ENCODE measurements around the gene UBASH3A. TPM values are rescaled to one million over a fixed set of nuclear protein-coding genes. Genes with fewer than 3 reads are reported as not detected.

The UBASH3A gene
- polyA plus RNA-seq, 1 of the 3 experiments (the other 2 are of a cell fraction) = not detected

- Histone ChIP-seq H3K36me3 (replicated peaks in 1 of 2; ENCODE audit: control insufficient read depth in 1 of 2, insufficient read depth in 2 of 2, low read length in 1 of 2) (no peaks in the 10 kb centered on the region), H3K27me3 (ENCODE audit: insufficient read depth) (no peaks in the 10 kb centered on the region; the same call in 1 of the 2 replicates), H3F3A (replicated peaks; ENCODE audit: insufficient read depth) (no peaks in the 10 kb centered on the region), H3K4me3 (ENCODE audit: low read depth in 2 of 2, low read length in 1 of 2) (no peak overlapping the region), H3K9me3 (no peaks in the 10 kb centered on the region), H3K79me2 (ENCODE audit: insufficient read depth) (no peaks in the 10 kb centered on the region), H4K20me1 (ENCODE audit: insufficient read depth) (no peaks in the 10 kb centered on the region), H3K9me2 (no peaks in the 10 kb centered on the region), H3K4me2 (no peak overlapping the region), H2AFZ (ENCODE audit: low read depth) (no peak overlapping the region), H3K27ac (ENCODE audit: low read depth in 2 of 2, low read length in 1 of 2) (no peak overlapping the region), H3K4me1 (ENCODE audit: control insufficient read depth in 1 of 2, insufficient read depth in 2 of 2, low read depth in 1 of 2, low read length in 1 of 2) (peaks cover 0 to 11% of the 10 kb centered on the region in 2 experiments; a peak in 2 of 4 replicates), H3K9ac (no peak overlapping the region)
- CTCF ChIA-PET = no interaction called here
- DNase-seq = no peak
- POLR2A ChIA-PET = no interaction called here
- no peak for TF ChIP-seq RXRA (IDR thresholded peaks at IDR 0.05; ENCODE audit: borderline replicate concordance, low read depth)
- no peak for TF ChIP-seq TAF1 (IDR thresholded peaks at IDR 0.05; ENCODE audit: borderline replicate concordance, low read depth, low read length)
- no peak for TF ChIP-seq TCF12 (IDR thresholded peaks at IDR 0.05)
- no peak for TF ChIP-seq JUND (IDR thresholded peaks at IDR 0.05)
- no peak for TF ChIP-seq MXI1 (IDR thresholded peaks at IDR 0.05; ENCODE audit: low read depth, low read length)
- TF ChIP-seq, protein P1, sequence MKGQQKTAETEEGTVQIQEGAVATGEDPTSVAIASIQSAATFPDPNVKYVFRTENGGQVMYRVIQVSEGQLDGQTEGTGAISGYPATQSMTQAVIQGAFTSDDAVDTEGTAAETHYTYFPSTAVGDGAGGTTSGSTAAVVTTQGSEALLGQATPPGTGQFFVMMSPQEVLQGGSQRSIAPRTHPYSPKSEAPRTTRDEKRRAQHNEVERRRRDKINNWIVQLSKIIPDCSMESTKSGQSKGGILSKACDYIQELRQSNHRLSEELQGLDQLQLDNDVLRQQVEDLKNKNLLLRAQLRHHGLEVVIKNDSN (IDR thresholded peaks at IDR 0.05; ENCODE audit: borderline replicate concordance, low read depth) = no peak
- no peak for TF ChIP-seq YY1 (IDR thresholded peaks at IDR 0.05; ENCODE audit: low read depth)
- TF ChIP-seq CHD2 (IDR thresholded peaks at IDR 0.05; ENCODE audit: low read length, partially characterized antibody) = no peak
- TF ChIP-seq POLR2AphosphoS5 (IDR thresholded peaks at IDR 0.05; ENCODE audit: low read depth, low read length) = no peak
- TF ChIP-seq MAX (IDR thresholded peaks at IDR 0.05; ENCODE audit: low read depth) = no peak
- no peak for TF ChIP-seq EP300 (IDR thresholded peaks at IDR 0.05; ENCODE audit: borderline replicate concordance in 1 of 2, low read depth in 1 of 2, low read length in 1 of 2)
- TF ChIP-seq FOXJ3 (CRISPR knock-in tag; IDR thresholded peaks at IDR 0.05) = no peak
- TF ChIP-seq PBX3 (IDR thresholded peaks at IDR 0.05) = no peak
- no peak for TF ChIP-seq RCOR1 (IDR thresholded peaks at IDR 0.05; ENCODE audit: low read length)
- TF ChIP-seq, protein P2, sequence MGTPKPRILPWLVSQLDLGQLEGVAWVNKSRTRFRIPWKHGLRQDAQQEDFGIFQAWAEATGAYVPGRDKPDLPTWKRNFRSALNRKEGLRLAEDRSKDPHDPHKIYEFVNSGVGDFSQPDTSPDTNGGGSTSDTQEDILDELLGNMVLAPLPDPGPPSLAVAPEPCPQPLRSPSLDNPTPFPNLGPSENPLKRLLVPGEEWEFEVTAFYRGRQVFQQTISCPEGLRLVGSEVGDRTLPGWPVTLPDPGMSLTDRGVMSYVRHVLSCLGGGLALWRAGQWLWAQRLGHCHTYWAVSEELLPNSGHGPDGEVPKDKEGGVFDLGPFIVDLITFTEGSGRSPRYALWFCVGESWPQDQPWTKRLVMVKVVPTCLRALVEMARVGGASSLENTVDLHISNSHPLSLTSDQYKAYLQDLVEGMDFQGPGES (IDR thresholded peaks at IDR 0.05; ENCODE audit: low read depth, low read length) = no peak
- TF ChIP-seq RAD21 (IDR thresholded peaks at IDR 0.05; ENCODE audit: low read length) = no peak
- no peak for TF ChIP-seq FOSL2 (IDR thresholded peaks at IDR 0.05; ENCODE audit: borderline replicate concordance, low read depth)
- TF ChIP-seq TEAD4 (IDR thresholded peaks at IDR 0.05; ENCODE audit: borderline replicate concordance, insufficient read depth) = no peak
- TF ChIP-seq, protein P3, sequence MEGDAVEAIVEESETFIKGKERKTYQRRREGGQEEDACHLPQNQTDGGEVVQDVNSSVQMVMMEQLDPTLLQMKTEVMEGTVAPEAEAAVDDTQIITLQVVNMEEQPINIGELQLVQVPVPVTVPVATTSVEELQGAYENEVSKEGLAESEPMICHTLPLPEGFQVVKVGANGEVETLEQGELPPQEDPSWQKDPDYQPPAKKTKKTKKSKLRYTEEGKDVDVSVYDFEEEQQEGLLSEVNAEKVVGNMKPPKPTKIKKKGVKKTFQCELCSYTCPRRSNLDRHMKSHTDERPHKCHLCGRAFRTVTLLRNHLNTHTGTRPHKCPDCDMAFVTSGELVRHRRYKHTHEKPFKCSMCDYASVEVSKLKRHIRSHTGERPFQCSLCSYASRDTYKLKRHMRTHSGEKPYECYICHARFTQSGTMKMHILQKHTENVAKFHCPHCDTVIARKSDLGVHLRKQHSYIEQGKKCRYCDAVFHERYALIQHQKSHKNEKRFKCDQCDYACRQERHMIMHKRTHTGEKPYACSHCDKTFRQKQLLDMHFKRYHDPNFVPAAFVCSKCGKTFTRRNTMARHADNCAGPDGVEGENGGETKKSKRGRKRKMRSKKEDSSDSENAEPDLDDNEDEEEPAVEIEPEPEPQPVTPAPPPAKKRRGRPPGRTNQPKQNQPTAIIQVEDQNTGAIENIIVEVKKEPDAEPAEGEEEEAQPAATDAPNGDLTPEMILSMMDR (IDR thresholded peaks at IDR 0.05) = no peak
- no peak for TF ChIP-seq ELF1 (IDR thresholded peaks at IDR 0.05)
Observed at GRCh38 chr21:42490720-42491119, 87.0 kb downstream of the UBASH3A start.
